ENCODE measurements around the gene LRRC27.

GRCh38 chr10:132302421-132303310, 29.3 kb upstream of the LRRC27 start:
- TF ChIP-seq REST (IDR thresholded peaks at IDR 0.05; ENCODE audit: low read depth) (no peak), YY1 (IDR thresholded peaks at IDR 0.05; ENCODE audit: low read depth) (no peak), RAD21 (IDR thresholded peaks at IDR 0.05; ENCODE audit: low read depth) (no peak), NFIC (IDR thresholded peaks at IDR 0.05) (no peak), ZBTB7A (IDR thresholded peaks at IDR 0.05; ENCODE audit: low read depth) (no peak), EGR1 (IDR thresholded peaks at IDR 0.05) (no peak), CEBPB (IDR thresholded peaks at IDR 0.05) (no peak), EP300 (IDR thresholded peaks at IDR 0.05; ENCODE audit: borderline replicate concordance) (no peak), FOXM1 (IDR thresholded peaks at IDR 0.05; ENCODE audit: borderline replicate concordance, low read depth) (no peak), USF1 (IDR thresholded peaks at IDR 0.05) (no peak)
- TF ChIP-seq, protein P1, sequence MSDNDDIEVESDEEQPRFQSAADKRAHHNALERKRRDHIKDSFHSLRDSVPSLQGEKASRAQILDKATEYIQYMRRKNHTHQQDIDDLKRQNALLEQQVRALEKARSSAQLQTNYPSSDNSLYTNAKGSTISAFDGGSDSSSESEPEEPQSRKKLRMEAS (IDR thresholded peaks at IDR 0.05): no peak
